ENCODE measurements around the gene HOXC10.

Gene HOXC10

DNA sequence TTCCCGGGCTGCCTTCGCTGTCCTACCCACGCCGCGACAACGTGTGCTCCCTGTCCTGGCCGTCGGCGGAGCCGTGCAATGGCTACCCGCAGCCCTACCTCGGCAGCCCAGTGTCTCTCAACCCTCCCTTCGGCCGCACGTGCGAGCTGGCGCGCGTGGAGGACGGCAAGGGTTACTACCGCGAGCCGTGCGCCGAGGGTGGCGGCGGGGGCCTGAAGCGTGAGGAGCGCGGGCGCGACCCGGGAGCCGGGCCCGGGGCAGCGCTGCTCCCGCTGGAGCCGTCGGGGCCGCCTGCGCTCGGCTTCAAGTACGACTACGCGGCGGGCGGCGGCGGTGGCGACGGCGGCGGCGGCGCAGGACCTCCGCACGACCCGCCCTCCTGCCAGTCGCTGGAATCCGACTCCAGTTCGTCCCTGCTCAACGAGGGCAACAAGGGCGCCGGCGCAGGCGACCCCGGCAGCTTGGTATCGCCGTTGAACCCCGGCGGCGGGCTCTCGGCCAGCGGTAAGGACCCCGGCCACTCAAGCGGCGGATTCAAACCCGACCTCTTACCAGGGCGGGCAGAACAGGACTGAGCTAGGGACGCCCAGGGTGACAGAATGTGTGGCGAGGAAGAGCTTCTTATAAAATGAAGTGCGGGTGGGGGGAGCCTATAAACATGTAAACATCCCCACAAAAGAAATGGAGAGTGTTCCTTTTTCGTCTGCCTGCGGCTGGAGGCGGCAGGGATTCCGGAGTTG, 29.7 kb upstream of the HOXC10 start:
- Histone ChIP-seq H3K9ac (ENCODE audit: low read depth, low read length) (no peak overlapping the region), H3K9me3 (ENCODE audit: control insufficient read depth, insufficient read depth, low read length) (no peaks in the 10 kb centered on the region), H3K4me1 (ENCODE audit: insufficient read depth, low read length) (peaks cover 10% of the 10 kb centered on the region; the same call in 1 of the 2 replicates), H3K36me3 (ENCODE audit: insufficient read depth, low read length) (no peaks in the 10 kb centered on the region)

GRCh38 chr12:53955776-53956250, 29.1 kb upstream of the HOXC10 start:
- Histone ChIP-seq H3K4me1 (ENCODE audit: insufficient read depth, low read length) (peaks cover 10% of the 10 kb centered on the region; the same call in 1 of the 2 replicates), H3K36me3 (ENCODE audit: insufficient read depth, low read length) (no peaks in the 10 kb centered on the region), H3K9me3 (ENCODE audit: control insufficient read depth, insufficient read depth, low read length) (no peaks in the 10 kb centered on the region), H3K9ac (ENCODE audit: low read depth, low read length) (no peak overlapping the region)

DNA sequence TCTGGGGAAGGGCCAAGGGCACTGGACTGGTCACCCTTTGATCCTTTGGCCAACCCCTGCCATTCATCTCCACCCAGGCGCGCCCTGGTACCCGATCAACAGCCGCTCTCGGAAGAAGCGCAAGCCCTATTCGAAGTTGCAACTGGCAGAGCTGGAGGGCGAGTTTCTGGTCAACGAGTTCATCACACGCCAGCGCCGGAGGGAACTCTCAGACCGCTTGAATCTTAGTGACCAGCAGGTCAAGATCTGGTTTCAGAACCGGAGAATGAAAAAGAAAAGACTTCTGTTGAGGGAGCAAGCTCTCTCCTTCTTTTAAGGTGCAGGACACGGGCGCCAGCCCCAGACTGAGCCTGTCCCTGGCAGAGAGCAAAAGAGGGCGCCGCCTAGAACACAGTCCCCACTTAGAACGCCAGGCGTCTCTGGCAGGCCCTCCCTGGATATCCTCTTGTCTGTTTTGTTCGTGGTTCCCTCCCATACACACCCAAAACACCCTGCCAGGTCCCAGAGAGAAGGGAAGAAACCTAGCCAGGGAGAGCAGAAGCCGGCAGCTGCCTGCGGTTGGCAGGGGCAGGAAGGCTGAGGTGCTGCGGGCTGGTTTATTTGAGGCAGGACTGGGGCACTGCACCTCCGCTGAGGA, 28.6 kb upstream of the HOXC10 start:
- Histone ChIP-seq H3K9ac (ENCODE audit: low read depth, low read length) (no peak overlapping the region), H3K36me3 (ENCODE audit: insufficient read depth, low read length) (no peaks in the 10 kb centered on the region), H3K9me3 (ENCODE audit: control insufficient read depth, insufficient read depth, low read length) (no peaks in the 10 kb centered on the region), H3K4me1 (ENCODE audit: insufficient read depth, low read length) (peaks cover 10% of the 10 kb centered on the region; the same call in 1 of the 2 replicates)

GRCh38 chr12:53956914-53957536, 27.9 kb upstream of the HOXC10 start:
- H3K4me1 ChIP-seq (ENCODE audit: insufficient read depth, low read length): peaks cover 10% of the 10 kb centered on the region; the same call in 1 of the 2 replicates
- H3K9ac ChIP-seq (ENCODE audit: low read depth, low read length): no peak overlapping the region
- H3K9me3 ChIP-seq (ENCODE audit: control insufficient read depth, insufficient read depth, low read length): no peaks in the 10 kb centered on the region
- no peaks in the 10 kb centered on the region for H3K36me3 ChIP-seq (ENCODE audit: insufficient read depth, low read length)

GRCh38 chr12:53958128-53958527, 26.8 kb upstream of the HOXC10 start:
- no peaks in the 10 kb centered on the region for H3K36me3 ChIP-seq (ENCODE audit: insufficient read depth, low read length)
- H3K9me3 ChIP-seq (ENCODE audit: control insufficient read depth, insufficient read depth, low read length): no peaks in the 10 kb centered on the region
- no peak overlapping the region for H3K9ac ChIP-seq (ENCODE audit: low read depth, low read length)
- peaks cover 6% of the 10 kb centered on the region; the same call in 1 of the 2 replicates for H3K4me1 ChIP-seq (ENCODE audit: insufficient read depth, low read length)

DNA sequence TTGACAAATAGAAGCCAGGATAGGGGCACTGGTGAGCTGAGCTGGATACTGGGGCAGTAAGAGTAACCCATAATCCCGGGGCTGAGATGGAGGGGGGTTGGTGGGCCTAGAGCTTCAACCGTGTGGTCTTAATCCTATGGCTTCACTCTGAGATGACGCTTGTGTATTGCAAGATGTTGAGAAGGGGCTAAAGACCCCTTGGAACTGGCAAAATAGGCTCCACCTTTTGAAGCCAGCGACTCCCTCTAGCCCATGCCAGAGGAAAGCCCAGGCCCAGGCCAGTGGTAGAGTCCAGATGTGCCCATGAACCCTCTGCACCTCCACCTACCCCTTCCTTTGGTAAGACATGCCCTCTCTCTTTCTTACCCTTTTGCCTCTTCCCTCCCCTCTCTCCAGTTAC, 25.6 kb upstream of the HOXC10 start:
- no peaks in the 10 kb centered on the region for H3K9me3 ChIP-seq (ENCODE audit: control insufficient read depth, insufficient read depth, low read length)
- no peaks in the 10 kb centered on the region for H3K36me3 ChIP-seq (ENCODE audit: insufficient read depth, low read length)
- H3K9ac ChIP-seq (ENCODE audit: low read depth, low read length): no peak overlapping the region
- peaks cover 4% of the 10 kb centered on the region; the same call in 1 of the 2 replicates for H3K4me1 ChIP-seq (ENCODE audit: insufficient read depth, low read length)

DNA sequence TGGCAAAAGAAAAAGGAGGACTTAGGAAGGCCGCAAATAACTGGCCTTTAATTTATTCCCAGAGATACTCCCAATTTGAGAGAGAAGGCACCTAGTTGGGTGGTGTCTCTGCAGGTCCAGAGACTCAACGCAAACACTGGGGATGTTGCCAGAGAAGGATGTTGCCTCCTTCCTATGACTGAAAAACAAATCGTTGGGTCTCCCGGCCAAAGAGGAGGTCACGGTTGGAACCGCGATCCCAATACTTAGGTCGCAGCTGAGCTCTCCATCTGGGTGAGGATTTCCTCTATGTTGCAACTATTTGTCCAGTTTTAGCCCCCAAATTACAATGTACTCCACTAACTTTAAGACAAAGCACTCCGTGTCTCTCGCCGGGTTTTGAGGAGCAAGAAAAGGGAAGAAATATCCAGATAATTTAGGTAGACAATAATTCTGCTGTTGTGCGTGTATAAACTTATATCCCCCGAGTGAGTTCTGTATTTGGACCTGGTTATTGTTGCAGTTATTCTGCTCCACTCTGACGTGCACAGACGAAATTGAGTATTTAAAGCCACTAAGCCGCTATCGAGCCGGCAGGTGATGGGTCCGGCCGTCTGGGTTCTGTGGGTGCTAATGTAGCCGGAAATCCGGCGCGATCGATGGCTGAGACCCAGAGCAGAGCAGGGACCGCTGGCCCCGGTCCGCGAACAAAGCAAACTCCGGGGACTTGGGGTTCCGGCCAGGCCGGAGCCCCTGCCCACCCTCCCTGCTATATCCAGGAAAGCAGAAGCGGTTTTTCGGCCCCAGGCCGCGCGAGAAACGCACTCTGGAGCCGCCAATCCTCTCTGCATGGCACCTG, 24.5 kb upstream of the HOXC10 start:
- Histone ChIP-seq H3K9ac (ENCODE audit: low read depth, low read length) (no peak overlapping the region), H3K4me1 (ENCODE audit: insufficient read depth, low read length) (peaks cover 4% of the 10 kb centered on the region; the same call in 1 of the 2 replicates), H3K9me3 (ENCODE audit: control insufficient read depth, insufficient read depth, low read length) (no peaks in the 10 kb centered on the region), H3K36me3 (ENCODE audit: insufficient read depth, low read length) (no peaks in the 10 kb centered on the region)

DNA sequence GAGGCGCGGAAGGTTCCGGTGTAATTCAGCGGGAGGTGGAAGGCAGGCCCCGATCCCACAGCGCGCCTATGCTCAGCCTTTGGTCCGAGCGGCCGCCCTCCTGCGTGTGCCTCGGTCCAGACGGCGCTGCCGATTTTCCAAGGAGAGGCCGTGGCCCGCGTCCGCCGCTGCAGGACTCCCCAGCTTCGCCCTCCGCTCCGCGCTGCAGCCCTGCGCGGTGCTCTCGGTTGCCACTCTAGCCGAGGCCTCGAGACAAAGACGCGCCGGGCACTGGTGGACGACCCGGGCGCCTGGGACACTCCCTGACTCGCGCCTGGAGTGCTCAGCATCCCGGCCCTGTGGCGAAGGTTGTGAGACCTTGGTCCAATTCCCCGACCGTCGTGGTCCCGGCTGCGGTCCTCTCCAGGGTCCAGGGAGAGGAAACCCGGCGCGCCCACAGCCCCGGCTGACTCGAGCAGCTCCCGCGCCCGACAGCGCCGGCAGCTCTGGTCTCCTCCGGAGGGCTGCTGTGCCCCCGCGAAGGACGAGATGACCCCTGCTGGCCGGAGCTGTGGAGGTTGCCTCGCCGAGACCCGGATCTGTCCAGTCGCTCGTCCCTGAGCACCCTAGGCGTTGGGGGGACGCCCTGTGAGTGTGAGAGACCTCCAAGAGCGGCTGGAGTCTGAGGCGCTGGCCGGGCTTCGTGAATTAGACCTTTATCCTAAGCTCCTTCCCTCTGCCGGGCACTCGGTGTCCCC, 23.8 kb upstream of the HOXC10 start:
- H3K4me1 ChIP-seq (ENCODE audit: insufficient read depth, low read length): no peaks in the 10 kb centered on the region
- no peaks in the 10 kb centered on the region for H3K36me3 ChIP-seq (ENCODE audit: insufficient read depth, low read length)
- no peaks in the 10 kb centered on the region for H3K9me3 ChIP-seq (ENCODE audit: control insufficient read depth, insufficient read depth, low read length)
- no peak overlapping the region for H3K9ac ChIP-seq (ENCODE audit: low read depth, low read length)

DNA sequence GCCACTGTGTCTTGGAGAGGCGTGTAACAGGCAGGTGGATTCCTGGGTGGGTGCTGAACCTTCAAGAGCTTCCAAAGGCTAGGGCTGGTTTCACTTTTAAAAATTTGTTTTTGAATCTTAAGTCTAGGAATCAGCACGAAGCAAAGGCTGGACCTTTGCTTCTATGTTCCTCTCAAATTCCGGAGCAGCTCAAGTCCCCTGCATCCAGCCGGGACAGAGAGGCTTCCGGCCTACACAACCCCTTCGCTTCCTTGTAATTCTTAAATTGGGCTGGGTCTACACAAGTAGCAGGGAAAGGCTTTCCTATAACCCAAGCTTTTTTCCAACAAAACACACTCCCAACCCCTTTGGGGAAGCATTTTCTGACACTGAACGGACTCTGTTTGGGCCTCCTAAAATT, 21.9 kb upstream of the HOXC10 start:
- H3K9ac ChIP-seq (ENCODE audit: low read depth, low read length): no peak overlapping the region
- no peaks in the 10 kb centered on the region for H3K9me3 ChIP-seq (ENCODE audit: control insufficient read depth, insufficient read depth, low read length)
- no peaks in the 10 kb centered on the region for H3K4me1 ChIP-seq (ENCODE audit: insufficient read depth, low read length)

GRCh38 chr12:53963434-53964314, 21.3 kb upstream of the HOXC10 start:
- H3K4me1 ChIP-seq (ENCODE audit: insufficient read depth, low read length): no peaks in the 10 kb centered on the region
- no peak overlapping the region for H3K9ac ChIP-seq (ENCODE audit: low read depth, low read length)
- H3K36me3 ChIP-seq (ENCODE audit: insufficient read depth, low read length): no peaks in the 10 kb centered on the region
- no peaks in the 10 kb centered on the region for H3K9me3 ChIP-seq (ENCODE audit: control insufficient read depth, insufficient read depth, low read length)

More for the DNA sequence above, 21.9 kb upstream of the HOXC10 start:
- H3K36me3 ChIP-seq (ENCODE audit: insufficient read depth, low read length): no peaks in the 10 kb centered on the region

GRCh38 chr12:53964315-53964713, 20.6 kb upstream of the HOXC10 start:
- Histone ChIP-seq H3K9me3 (ENCODE audit: control insufficient read depth, insufficient read depth, low read length) (no peaks in the 10 kb centered on the region), H3K4me1 (ENCODE audit: insufficient read depth, low read length) (no peaks in the 10 kb centered on the region), H3K36me3 (ENCODE audit: insufficient read depth, low read length) (no peaks in the 10 kb centered on the region), H3K9ac (ENCODE audit: low read depth, low read length) (no peak overlapping the region)

GRCh38 chr12:53965281-53966084, 19.5 kb upstream of the HOXC10 start:
- Histone ChIP-seq H3K9me3 (ENCODE audit: control insufficient read depth, insufficient read depth, low read length) (no peaks in the 10 kb centered on the region), H3K36me3 (ENCODE audit: insufficient read depth, low read length) (no peaks in the 10 kb centered on the region), H3K9ac (ENCODE audit: low read depth, low read length) (peak overlapping the region; percentile 26; the same call in 1 of the 2 replicates), H3K4me1 (ENCODE audit: insufficient read depth, low read length) (no peaks in the 10 kb centered on the region)
